CD14-positive monocyte (primary cell): ENCODE results near the gene IGFALS. TPM values are rescaled to one million over a fixed set of nuclear protein-coding genes. Genes with fewer than 3 reads are reported as not detected.

ENCODE experiments used
- DNase-seq, 3 donors: peaks; one replicate each; pipeline ENCODE4 v3.0.0-alpha.2; 2011 to 2022
- H2AFZ ChIP-seq: 2 replicates; pipeline ENCODE4 v1.6.0; 2012; ENCODE audit warnings: mild to moderate bottlenecking, low read depth, low read length, inconsistent platforms; ENCODE audit not compliant: insufficient read depth, poor library complexity, severe bottlenecking
- H3K27ac ChIP-seq, 2 donors: 1 replicate in 1 of 2; 2 replicates in 1 of 2; pipeline ENCODE4 v1.5.1; 2012 to 2013; ENCODE audit warnings: low read length in 2 of 2, control low read depth in 1 of 2, inconsistent platforms in 1 of 2, low read depth in 1 of 2, mild to moderate bottlenecking in 1 of 2
- H3K27me3 ChIP-seq, 2 donors: one replicate each; pipeline versions ENCODE4 v1.6.0 to v1.6.1; 2011 to 2013; ENCODE audit warnings: low read length in 2 of 2; ENCODE audit not compliant: control insufficient read depth in 2 of 2, insufficient read depth in 2 of 2
- H3K36me3 ChIP-seq, 2 donors: replicated peaks in 1 of 2; 1 replicate in 1 of 2; 2 replicates in 1 of 2; pipeline versions ENCODE4 v1.5.1 to v1.6.1; 2012 to 2013; ENCODE audit warnings: low read length in 2 of 2, control low read depth in 1 of 2, inconsistent platforms in 1 of 2, mild to moderate bottlenecking in 1 of 2; ENCODE audit not compliant: insufficient read depth in 2 of 2, control insufficient read depth in 1 of 2
- H3K4me1 ChIP-seq, 2 donors: 1 replicate in 1 of 2; 2 replicates in 1 of 2; pipeline versions ENCODE4 v1.5.1 to v1.6.1; 2012 to 2013; ENCODE audit warnings: low read length in 2 of 2, control low read depth in 1 of 2, inconsistent platforms in 1 of 2, mild to moderate bottlenecking in 1 of 2, moderate library complexity in 1 of 2; ENCODE audit not compliant: insufficient read depth in 2 of 2, control insufficient read depth in 1 of 2
- H3K4me2 ChIP-seq: replicated peaks from 2 replicates; pipeline ENCODE3; 2012; ENCODE audit warnings: low read length, moderate library complexity, mild to moderate bottlenecking; ENCODE audit not compliant: poor library complexity, severe bottlenecking; ENCODE audit errors: extremely low read depth
- H3K4me3 ChIP-seq, 3 experiments: fragments of 200-600 bp in 1 of 3; sonication (generic) in 1 of 3; replicated peaks in 1 of 3; 1 replicate in 2 of 3; 2 replicates in 1 of 3; pipeline ENCODE4 v1.5.1; 2011 to 2013; ENCODE audit warnings: low read length in 3 of 3, mild to moderate bottlenecking in 3 of 3, control low read depth in 2 of 3, low read depth in 2 of 3, inconsistent platforms in 1 of 3, moderate library complexity in 1 of 3
- H3K79me2 ChIP-seq: 2 replicates; pipeline ENCODE4 v1.6.0; 2012; ENCODE audit warnings: mild to moderate bottlenecking, control low read depth, inconsistent platforms, low read length, moderate library complexity; ENCODE audit not compliant: insufficient read depth
- H3K9ac ChIP-seq: 2 replicates; pipeline ENCODE4 v1.6.0; 2017; ENCODE audit warnings: low read length, mild to moderate bottlenecking; ENCODE audit not compliant: insufficient read depth, poor library complexity, severe bottlenecking
- H3K9me3 ChIP-seq, 2 donors: replicated peaks in 1 of 2; 1 replicate in 1 of 2; 2 replicates in 1 of 2; pipeline versions ENCODE4 v1.5.1 to v1.6.1; 2012 to 2013; ENCODE audit warnings: low read length in 2 of 2, control low read depth in 1 of 2; ENCODE audit not compliant: control insufficient read depth in 1 of 2, insufficient read depth in 1 of 2
- H4K20me1 ChIP-seq: 2 replicates; pipeline ENCODE4 v1.6.0; 2012; ENCODE audit warnings: mild to moderate bottlenecking, low read length, control low read depth, moderate library complexity; ENCODE audit not compliant: insufficient read depth
- H3K27ac Mint-ChIP-seq, 7 donors: one replicate each; pipeline ENCODE4 v1.8.0; 2020; ENCODE audit warnings: mild to moderate bottlenecking in 7 of 7, mixed read lengths in 7 of 7, moderate library complexity in 6 of 7, inconsistent platforms in 2 of 7
- H3K27me3 Mint-ChIP-seq, 3 donors: one replicate each; pipeline ENCODE4 v1.8.0; 2021 to 2022; ENCODE audit warnings: low read depth in 3 of 3, mild to moderate bottlenecking in 3 of 3, mixed read lengths in 3 of 3, moderate library complexity in 3 of 3, inconsistent platforms in 1 of 3
- H3K36me3 Mint-ChIP-seq, 2 donors: one replicate each; pipeline ENCODE4 v1.8.0; 2020; ENCODE audit warnings: mixed read lengths in 2 of 2, inconsistent platforms in 1 of 2, mild to moderate bottlenecking in 1 of 2
- H3K4me1 Mint-ChIP-seq: one replicate; pipeline ENCODE4 v1.8.0; 2020; ENCODE audit warnings: mild to moderate bottlenecking, mixed read lengths
- H3K4me3 Mint-ChIP-seq, 2 donors: one replicate each; pipeline ENCODE4 v1.8.0; 2020; ENCODE audit warnings: mild to moderate bottlenecking in 2 of 2, mixed read lengths in 2 of 2, moderate library complexity in 1 of 2
- H3K9me3 Mint-ChIP-seq, 7 donors: one replicate each; pipeline ENCODE4 v1.8.0; 2020 to 2022; ENCODE audit warnings: mixed read lengths in 7 of 7, mild to moderate bottlenecking in 6 of 7, moderate library complexity in 6 of 7, inconsistent platforms in 2 of 7
- CTCF ChIP-seq: fragments of 200-600 bp; IDR thresholded peaks from one replicate; pipeline ENCODE4 v1.8.0; 2022; ENCODE audit warnings: antibody characterized with exemption, mild to moderate bottlenecking
- WGBS: methylation state at CpG from one replicate; pipeline ENCODE4 v1.1.5; 2013; ENCODE audit warnings: missing lambda C conversion rate; ENCODE audit not compliant: insufficient coverage; 5-methylcytosine and 5-hydroxymethylcytosine counted together
- intact Hi-C, 2 donors: fragments of 100-400 bp; cut with micrococcal nuclease; formaldehyde crosslinking; loops; one replicate each; pipeline versions ENCODE4 v1.15.0 to v1.15.1; 2023
- polyA plus RNA-seq, 3 donors: library from polyadenylated mRNA; depleted of rRNA in 1 of 3; unstranded in 2 of 3; stranded (reverse) in 1 of 3; fragments of 300-500 nt in 2 of 3; fragments of >200 nt in 1 of 3; fragmentation: Illumina TruSeq in 2 of 3; gene quantifications; 1 replicate in 2 of 3; 2 replicates in 1 of 3; pipeline ENCODE4 v1.2.3, GENCODE V29; 2012 to 2021

IGFALS gene
- polyA plus RNA-seq, 3 donors: 0.07 TPM; not detected in 2

- H3K36me3 Mint-ChIP-seq: peaks cover 27 to 65% of the 10 kb centered on the region in 2 donors
- H3K27me3 Mint-ChIP-seq: peaks cover 0 to 3% (median 0%) of the 10 kb centered on the region in 3 donors
- H3K4me1 Mint-ChIP-seq: peaks cover 13% of the 10 kb centered on the region
- Histone ChIP-seq H4K20me1 (peaks cover 57% of the 10 kb centered on the region), H3K36me3 (peaks cover 56 to 60% of the 10 kb centered on the region in 2 donors), H3K79me2 (peaks cover 33% of the 10 kb centered on the region), H3K4me1 (peaks cover 9 to 16% of the 10 kb centered on the region in 2 donors), H3K4me3 (no peak overlapping the region), H3K27ac (no peak overlapping the region), H3K27me3 (no peaks in the 10 kb centered on the region), H3K4me2 (no peak overlapping the region), H2AFZ (no peak overlapping the region), H3K9ac (no peak overlapping the region), H3K9me3 (no peaks in the 10 kb centered on the region)
- no peak overlapping the region for H3K4me3 Mint-ChIP-seq
- intact Hi-C loops: no loop called here
- peak overlapping the region in 2 of 7 donors; percentile 58 to 76 for H3K27ac Mint-ChIP-seq
- WGBS: 100% methylated on average over 14 of the region's 24 CpGs
- H3K9me3 Mint-ChIP-seq: no peaks in the 10 kb centered on the region
- DNase-seq: no peak
- no peak for TF ChIP-seq CTCF
These were observed 28.5 kb upstream of the IGFALS start for GRCh38 chr16:1821861-1822611.

- TF ChIP-seq CTCF: no peak
- 99% methylated on average over 12 of the region's 12 CpGs for WGBS
- H3K36me3 Mint-ChIP-seq: peaks cover 34 to 76% of the 10 kb centered on the region in 2 donors
- Histone ChIP-seq H3K4me2 (no peak overlapping the region), H3K79me2 (peaks cover 33% of the 10 kb centered on the region), H3K9me3 (no peaks in the 10 kb centered on the region), H3K4me1 (peaks cover 9 to 11% of the 10 kb centered on the region in 2 donors), H2AFZ (no peak overlapping the region), H3K9ac (no peak overlapping the region), H4K20me1 (peaks cover 64% of the 10 kb centered on the region), H3K36me3 (peaks cover 66 to 70% of the 10 kb centered on the region in 2 donors), H3K4me3 (no peak overlapping the region), H3K27me3 (no peaks in the 10 kb centered on the region), H3K27ac (no peak overlapping the region)
- H3K27me3 Mint-ChIP-seq: no peaks in the 10 kb centered on the region
- H3K4me3 Mint-ChIP-seq: no peak overlapping the region
- H3K4me1 Mint-ChIP-seq: peaks cover 13% of the 10 kb centered on the region
- intact Hi-C loops: no loop called here
- no peak for DNase-seq
- peak overlapping the region in 1 of 7 donors; percentile 74 for H3K27ac Mint-ChIP-seq
- no peaks in the 10 kb centered on the region for H3K9me3 Mint-ChIP-seq
These were observed 27.4 kb upstream of the IGFALS start for GRCh38 chr16:1820946-1821290.
